ENCODE data around the gene NRSN2.

Gene NRSN2

GRCh38 chr20:346640-347316 lies at the start of gene NRSN2:
NRSN2 (plus strand) TSS chr20:347111; CDS start chr20:349644, 2,533 bp downstream.
- peak; percentile 81 for DNase-seq (ENCODE audit: low spot score)

GRCh38 chr20:297925-298775 lies 48.8 kb upstream of the NRSN2 start:
- DNase-seq (ENCODE audit: low spot score): peak; percentile 64

GRCh38 chr20:298776-299391 lies 48.0 kb upstream of the NRSN2 start:
- DNase-seq (ENCODE audit: low spot score): no peak

DNA sequence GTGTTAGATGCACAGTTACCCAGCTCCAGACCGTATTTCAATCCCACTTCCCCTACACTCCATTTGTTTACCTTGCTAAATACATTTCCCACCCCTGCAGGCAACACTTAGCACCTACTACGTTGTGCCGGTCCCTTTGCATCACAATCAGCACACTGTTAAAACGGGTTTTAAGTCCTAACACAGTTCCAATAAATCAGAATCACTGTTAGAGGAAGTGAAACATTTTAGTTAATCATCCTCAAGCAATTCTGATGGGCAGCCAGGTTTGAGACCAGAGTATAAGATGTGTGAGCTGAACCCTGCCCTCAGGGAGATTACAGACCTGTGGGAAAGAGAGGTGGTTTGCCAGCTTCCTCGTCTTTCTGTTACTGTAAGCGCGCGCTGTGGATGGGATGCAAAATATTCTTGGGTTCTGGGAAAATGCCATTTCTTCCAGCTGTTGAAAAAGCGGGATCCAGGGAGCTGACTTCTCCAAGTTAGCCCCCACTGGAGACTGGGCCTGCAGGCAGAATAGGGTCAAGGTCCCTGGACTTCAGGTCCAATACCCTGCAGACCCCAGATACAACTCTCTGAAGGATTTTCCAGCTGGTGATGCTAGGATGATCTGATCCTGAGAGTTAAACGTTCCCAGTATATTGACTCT lies 46.4 kb upstream of the NRSN2 start:
- no peak for DNase-seq (ENCODE audit: low spot score)

- no peak for DNase-seq (ENCODE audit: low spot score)
These were observed 44.7 kb upstream of the NRSN2 start for GRCh38 chr20:301886-302848.

DNA sequence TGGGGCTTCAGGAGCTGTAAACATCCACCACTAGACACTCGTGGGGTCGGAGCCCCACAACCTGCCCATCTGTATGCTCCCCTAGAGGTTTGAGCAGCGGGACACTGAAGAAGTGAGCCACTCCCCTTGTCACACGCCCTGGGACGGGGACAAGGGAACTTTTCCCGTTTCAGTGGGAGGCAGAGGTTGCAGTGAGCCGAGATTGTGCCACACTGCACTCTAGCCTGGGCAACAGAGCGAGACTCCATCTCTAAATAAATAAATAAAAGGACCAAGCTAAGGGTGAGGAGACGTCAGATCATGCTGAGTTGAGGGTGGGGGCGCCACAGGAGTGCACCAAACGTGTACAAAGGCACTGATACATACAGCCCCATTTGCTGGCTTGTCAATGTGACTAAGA lies 41.2 kb upstream of the NRSN2 start:
- DNase-seq (ENCODE audit: low spot score): no peak

DNA sequence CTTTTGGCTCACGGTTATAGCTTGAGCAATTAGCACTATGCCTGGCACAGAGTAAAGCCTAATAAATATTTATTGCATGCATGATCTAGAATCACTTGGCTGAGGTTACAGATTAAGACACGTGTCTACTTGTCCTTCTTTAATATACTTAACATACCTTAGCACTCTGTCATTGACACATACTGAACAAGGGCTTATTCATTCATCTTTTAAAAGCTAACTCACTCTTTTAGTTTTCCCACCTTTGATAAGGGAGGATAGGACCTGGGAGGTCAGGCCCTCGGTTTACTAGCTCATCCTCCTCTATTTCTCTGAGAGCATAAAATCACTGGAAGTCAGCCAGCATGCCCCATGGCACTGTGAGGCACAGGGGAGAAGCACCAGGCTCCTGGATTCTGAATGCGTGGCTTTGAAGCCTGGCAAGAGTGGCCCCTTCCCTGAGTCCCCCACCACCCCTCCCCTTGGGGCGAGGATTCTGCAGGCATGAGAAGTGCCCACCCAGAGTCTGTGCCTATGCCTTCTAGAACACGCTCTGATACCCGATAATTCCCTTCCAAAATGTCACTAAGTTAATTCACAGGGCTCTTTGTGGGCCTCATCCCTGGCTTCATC lies 38.4 kb upstream of the NRSN2 start:
- DNase-seq (ENCODE audit: low spot score): no peak

DNA sequence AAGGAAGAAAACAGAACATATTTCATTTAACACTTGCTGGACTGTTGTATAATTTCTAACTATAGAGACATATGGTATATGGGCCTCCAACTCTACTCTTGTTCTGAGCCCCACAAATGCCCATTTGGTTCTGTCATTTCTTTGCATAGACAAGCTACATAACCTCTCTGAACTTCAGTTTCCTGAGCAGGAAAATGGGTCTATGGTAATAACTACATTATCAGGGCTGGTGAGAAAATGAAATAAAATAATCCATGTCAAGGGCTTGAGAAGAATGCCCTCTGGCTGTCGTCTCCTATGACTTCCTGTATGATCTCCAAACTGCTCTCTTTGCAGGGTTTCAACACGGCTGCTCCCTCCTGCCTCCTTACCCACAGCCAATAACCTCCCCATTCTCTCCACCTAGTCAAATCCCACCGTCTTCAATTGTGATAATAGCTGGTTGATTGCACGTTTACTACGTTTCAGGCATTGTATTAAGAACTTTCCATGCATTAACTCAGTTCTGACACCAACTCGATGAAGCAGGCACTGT lies 37.5 kb upstream of the NRSN2 start:
- no peak for DNase-seq (ENCODE audit: low spot score)

- peak; percentile 100 for DNase-seq (ENCODE audit: low spot score)
These were observed 36.9 kb upstream of the NRSN2 start for GRCh38 chr20:309841-310644.

- no peak for DNase-seq (ENCODE audit: low spot score)
These were observed 36.3 kb upstream of the NRSN2 start for GRCh38 chr20:310645-311044.

DNA sequence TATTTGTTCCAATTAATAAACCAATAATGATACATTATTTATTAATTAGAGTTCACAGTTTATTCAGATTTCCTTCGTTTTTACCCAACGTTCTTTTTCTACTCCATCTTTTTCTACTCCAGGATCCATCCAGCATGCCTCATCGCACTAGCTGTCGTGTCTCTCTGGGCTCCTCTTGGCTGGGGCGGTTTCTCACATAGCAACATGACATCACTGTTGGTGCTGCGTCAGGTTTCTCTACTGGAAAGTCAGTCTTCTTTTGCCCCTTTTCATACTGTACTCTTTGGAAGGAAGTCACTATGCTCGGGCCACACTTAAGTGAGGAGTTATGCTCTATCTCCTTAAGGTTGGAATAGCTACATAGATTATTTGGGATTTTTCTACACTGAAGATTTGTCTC lies 35.3 kb upstream of the NRSN2 start:
- no peak for DNase-seq (ENCODE audit: low spot score)

- DNase-seq (ENCODE audit: low spot score): no peak
These were observed 34.8 kb upstream of the NRSN2 start for GRCh38 chr20:312067-312466.

GRCh38 chr20:312866-313265 lies 34.0 kb upstream of the NRSN2 start:
- no peak for DNase-seq (ENCODE audit: low spot score)

GRCh38 chr20:313402-313801 lies 33.5 kb upstream of the NRSN2 start:
- DNase-seq (ENCODE audit: low spot score): no peak

GRCh38 chr20:313948-314347 lies 33.0 kb upstream of the NRSN2 start:
- no peak for DNase-seq (ENCODE audit: low spot score)

GRCh38 chr20:316316-317068 lies 30.4 kb upstream of the NRSN2 start:
- no peak for DNase-seq (ENCODE audit: low spot score)

DNA sequence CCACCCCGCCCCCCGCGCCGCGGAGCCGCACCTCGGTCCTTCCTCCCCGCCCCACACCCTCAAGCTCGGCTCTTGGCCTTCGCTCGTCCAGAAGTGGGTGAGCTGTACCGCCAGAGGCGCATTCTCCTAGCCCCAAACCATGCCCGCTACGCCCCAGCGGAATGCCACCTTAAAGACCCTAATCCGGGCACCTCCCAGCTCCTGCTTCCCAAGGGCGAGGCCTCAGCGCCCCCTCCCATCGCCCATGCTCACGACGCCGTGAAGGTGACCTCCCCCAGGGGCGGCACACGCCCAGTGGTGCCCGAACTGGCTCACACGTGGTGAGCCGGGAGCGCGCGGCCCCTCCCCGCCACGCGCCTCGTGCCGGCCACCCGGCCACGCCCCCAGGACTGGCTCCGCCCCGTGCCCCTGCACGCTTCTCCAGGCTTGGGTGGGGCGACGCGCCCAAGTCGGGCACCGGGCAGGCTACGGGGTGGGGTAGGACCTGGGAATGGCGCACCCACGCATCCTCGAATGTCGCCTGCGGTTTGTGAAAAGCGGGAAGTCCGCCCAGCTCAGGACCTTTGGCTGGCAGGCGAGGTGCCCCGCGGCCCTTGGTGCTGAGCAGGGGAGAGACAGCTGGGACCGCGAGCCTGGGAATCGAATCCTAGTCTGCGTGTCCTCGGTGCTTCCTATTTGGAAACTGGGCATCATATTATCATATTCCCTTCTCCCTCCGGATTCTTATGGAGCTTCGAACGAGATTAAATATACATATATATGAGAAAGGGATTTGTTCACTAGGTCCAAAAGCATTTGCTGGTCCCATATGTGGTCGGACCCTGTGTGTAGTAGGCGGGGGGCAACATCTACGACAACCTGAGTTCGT lies 22.5 kb upstream of the NRSN2 start:
- peak; percentile 93 for DNase-seq (ENCODE audit: low spot score)

All from ecto neural progenitor cell (in vitro differentiated cells).